Nephron progenitor cell (in vitro differentiated cells): ENCODE data around the gene CNPPD1.
A peak's percentile ranks its signal among the peaks of the same experiment; 100 is the strongest.

Experiments used
- DNase-seq: peaks from one replicate; pipeline ENCODE4 v3.0.0; 2021
- H3K27ac Mint-ChIP-seq: 2 replicates; pipeline ENCODE4 v1.8.0; 2021; ENCODE audit warnings: mild to moderate bottlenecking, moderate library complexity, mixed read lengths
- H3K27me3 Mint-ChIP-seq: 2 replicates; pipeline ENCODE4 v1.8.0; 2021; ENCODE audit warnings: mild to moderate bottlenecking, low read depth, mixed read lengths; ENCODE audit not compliant: poor library complexity
- H3K36me3 Mint-ChIP-seq: 2 replicates; pipeline ENCODE4 v1.8.0; 2021; ENCODE audit warnings: low read depth, mixed read lengths
- H3K4me1 Mint-ChIP-seq: 2 replicates; pipeline ENCODE4 v1.8.0; 2021; ENCODE audit warnings: mixed read lengths
- H3K4me3 Mint-ChIP-seq: 2 replicates; pipeline ENCODE4 v1.8.0; 2021; ENCODE audit warnings: mild to moderate bottlenecking, moderate library complexity, mixed read lengths
- H3K9me3 Mint-ChIP-seq: 2 replicates; pipeline ENCODE4 v1.8.0; 2021; ENCODE audit warnings: mild to moderate bottlenecking, moderate library complexity, mixed read lengths
- TF ChIP-seq, protein P1 (sequence below): fragments of 200-600 bp; sonication (generic); IDR thresholded peaks from 2 replicates; pipeline ENCODE4 v1.5.0; 2021; ENCODE audit warnings: antibody characterized with exemption

The CNPPD1 gene

DNA sequence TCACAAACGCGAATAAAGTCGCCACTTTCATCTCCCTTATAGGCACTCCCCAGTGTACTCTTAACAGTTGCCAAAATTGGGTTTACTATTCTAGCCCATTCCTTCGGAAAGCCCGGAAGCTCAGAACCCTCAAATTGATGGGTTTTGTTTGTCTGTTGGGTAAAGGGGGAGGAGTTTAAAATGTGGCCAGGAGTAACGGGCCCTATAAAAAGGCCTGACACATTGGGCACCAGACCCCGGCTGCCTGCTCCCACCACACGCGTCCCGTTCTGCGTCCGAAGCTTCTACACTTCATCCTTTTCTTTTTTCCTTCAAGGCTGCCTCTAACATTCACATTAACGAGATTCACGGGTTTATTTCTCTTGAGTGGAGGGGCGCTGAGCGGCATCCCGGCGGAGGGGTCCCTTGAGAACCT, 16.9 kb downstream of the CNPPD1 start:
- Mint-ChIP-seq H3K4me1 (peaks cover 15% of the 10 kb centered on the region), H3K27me3 (peaks cover 37% of the 10 kb centered on the region), H3K9me3 (no peaks in the 10 kb centered on the region), H3K4me3 (peak overlapping the region; percentile 89), H3K36me3 (peaks cover 10% of the 10 kb centered on the region), H3K27ac (peak overlapping the region; percentile 84)
- no peak for DNase-seq
- TF ChIP-seq, protein P1, sequence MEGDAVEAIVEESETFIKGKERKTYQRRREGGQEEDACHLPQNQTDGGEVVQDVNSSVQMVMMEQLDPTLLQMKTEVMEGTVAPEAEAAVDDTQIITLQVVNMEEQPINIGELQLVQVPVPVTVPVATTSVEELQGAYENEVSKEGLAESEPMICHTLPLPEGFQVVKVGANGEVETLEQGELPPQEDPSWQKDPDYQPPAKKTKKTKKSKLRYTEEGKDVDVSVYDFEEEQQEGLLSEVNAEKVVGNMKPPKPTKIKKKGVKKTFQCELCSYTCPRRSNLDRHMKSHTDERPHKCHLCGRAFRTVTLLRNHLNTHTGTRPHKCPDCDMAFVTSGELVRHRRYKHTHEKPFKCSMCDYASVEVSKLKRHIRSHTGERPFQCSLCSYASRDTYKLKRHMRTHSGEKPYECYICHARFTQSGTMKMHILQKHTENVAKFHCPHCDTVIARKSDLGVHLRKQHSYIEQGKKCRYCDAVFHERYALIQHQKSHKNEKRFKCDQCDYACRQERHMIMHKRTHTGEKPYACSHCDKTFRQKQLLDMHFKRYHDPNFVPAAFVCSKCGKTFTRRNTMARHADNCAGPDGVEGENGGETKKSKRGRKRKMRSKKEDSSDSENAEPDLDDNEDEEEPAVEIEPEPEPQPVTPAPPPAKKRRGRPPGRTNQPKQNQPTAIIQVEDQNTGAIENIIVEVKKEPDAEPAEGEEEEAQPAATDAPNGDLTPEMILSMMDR: no peak

DNA sequence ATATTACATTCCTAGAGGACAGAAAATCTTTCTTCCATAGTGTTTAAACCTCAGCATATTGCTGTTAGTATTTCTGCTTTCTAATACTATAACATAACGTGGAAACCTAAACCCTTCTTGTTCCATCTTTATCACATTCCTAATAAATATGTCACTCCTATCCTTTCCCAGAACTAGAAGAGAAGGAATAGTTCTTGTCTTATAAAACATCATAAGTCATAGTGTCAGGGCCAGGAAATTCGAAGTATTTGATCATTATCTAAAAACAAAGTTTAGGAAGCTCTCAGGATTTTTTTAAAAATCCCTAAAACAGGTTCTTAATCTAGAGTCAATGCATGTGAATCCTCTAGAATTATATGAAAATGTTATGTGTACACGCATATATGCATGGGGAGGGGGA, 18.1 kb downstream of the CNPPD1 start:
- Mint-ChIP-seq H3K27ac (no peak overlapping the region), H3K27me3 (peaks cover 27% of the 10 kb centered on the region), H3K36me3 (peaks cover 10% of the 10 kb centered on the region), H3K4me1 (peaks cover 15% of the 10 kb centered on the region), H3K9me3 (no peaks in the 10 kb centered on the region), H3K4me3 (no peak overlapping the region)
- DNase-seq: no peak
- TF ChIP-seq, protein P1: no peak

DNA sequence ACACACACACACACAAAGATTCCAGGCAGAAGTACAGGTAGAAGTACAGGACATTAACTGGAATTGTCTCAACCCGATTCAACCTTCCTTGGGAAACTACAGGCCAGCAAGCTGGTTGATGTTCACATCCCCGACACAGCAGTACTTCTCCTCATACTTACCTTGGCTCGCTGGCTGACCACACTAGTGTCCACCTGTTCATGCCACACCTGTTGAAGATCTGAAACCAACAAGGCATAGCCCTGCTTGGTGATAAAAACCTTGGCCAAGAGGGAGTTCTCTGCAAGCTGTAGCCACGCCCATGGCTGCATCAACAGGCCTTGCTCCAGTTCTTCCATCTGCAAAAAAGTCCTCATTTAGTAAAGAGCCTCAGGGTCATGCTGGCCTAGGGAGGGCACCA, 18.7 kb downstream of the CNPPD1 start:
- TF ChIP-seq, protein P1: no peak
- no peak overlapping the region for H3K27ac Mint-ChIP-seq
- H3K9me3 Mint-ChIP-seq: no peaks in the 10 kb centered on the region
- peaks cover 15% of the 10 kb centered on the region for H3K4me1 Mint-ChIP-seq
- no peak overlapping the region for H3K4me3 Mint-ChIP-seq
- peaks cover 10% of the 10 kb centered on the region for H3K36me3 Mint-ChIP-seq
- peaks cover 22% of the 10 kb centered on the region for H3K27me3 Mint-ChIP-seq
- DNase-seq: no peak

DNA sequence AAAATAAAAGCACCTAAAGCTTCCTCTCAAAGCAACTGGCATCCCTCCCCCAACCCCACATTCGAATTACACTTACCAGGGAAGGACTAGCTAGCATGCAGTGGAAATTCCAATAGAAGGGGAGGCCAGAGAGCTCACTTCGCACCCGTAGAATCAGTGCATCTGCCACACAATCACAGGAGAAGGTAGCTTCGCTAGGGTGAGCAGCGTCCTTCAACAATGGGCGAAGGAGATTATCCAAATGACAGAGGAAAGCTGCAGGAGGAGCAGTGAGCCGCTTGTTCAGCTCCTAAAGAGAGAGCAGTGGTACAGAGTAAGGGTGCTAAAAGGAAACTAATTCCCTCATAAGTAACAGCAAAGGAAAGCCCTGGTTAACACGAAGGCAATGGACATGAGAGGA, 19.3 kb downstream of the CNPPD1 start:
- no peak for DNase-seq
- peaks cover 10% of the 10 kb centered on the region for H3K36me3 Mint-ChIP-seq
- H3K9me3 Mint-ChIP-seq: no peaks in the 10 kb centered on the region
- H3K4me3 Mint-ChIP-seq: no peak overlapping the region
- H3K4me1 Mint-ChIP-seq: peaks cover 15% of the 10 kb centered on the region
- H3K27ac Mint-ChIP-seq: no peak overlapping the region
- H3K27me3 Mint-ChIP-seq: peaks cover 15% of the 10 kb centered on the region
- TF ChIP-seq, protein P1: no peak

DNA sequence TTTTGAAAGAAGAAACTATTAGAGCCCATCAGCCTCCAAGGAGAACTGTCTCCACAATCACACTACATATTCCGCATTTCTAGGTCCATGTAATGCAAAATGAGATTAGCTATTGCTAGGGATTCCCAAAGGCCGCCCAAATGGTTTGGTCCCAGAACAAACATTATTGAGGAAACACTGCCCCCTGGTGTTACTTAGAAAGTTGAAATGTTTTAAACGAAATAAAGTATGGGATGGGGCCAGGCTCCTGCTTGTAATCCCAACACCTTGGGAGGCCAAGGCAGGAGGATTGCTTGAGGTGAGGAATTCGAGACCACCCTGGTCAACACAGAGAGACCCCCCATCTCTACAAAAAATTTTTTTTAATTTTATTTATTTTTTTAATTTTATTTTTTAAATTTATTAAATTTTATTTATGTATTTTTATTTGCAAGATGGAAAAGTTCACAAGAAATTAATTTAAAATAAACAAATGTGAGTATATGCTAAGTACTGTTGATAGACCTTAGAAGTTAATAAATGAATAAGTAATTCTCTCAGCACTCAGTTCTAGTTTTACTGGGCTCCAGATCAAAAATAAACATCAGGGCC, 21.6 kb downstream of the CNPPD1 start:
- Mint-ChIP-seq H3K36me3 (peaks cover 10% of the 10 kb centered on the region), H3K27me3 (peaks cover 4% of the 10 kb centered on the region), H3K9me3 (no peaks in the 10 kb centered on the region), H3K27ac (no peak overlapping the region), H3K4me1 (peaks cover 7% of the 10 kb centered on the region), H3K4me3 (no peak overlapping the region)
- TF ChIP-seq, protein P1: peak; percentile 60
- peak; percentile 50 for DNase-seq

DNA sequence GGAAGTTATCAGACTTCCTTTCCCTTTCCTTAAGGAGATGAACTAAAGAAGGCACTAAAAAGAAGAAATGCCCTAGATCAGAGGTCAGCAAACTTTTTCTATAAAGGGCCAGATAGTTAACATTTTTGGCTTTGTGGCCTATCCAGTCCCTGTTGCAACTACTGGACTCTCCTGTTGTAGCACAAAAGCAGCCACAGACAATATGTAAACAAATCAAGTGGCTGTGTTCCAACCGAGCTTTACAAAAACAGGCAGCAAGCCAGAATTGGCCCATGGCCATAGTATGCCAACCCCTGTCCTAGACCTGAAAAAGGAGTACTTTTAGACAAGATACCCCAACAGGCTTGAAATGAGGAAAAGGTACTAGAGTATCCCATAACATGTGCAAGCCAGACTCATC, 27.1 kb downstream of the CNPPD1 start:
- TF ChIP-seq, protein P1: no peak
- Mint-ChIP-seq H3K4me3 (no peak overlapping the region), H3K4me1 (no peaks in the 10 kb centered on the region)

More for the DNA sequence above, 27.1 kb downstream of the CNPPD1 start:
- Mint-ChIP-seq H3K36me3 (peaks cover 20% of the 10 kb centered on the region), H3K9me3 (no peaks in the 10 kb centered on the region), H3K27ac (no peak overlapping the region), H3K27me3 (no peaks in the 10 kb centered on the region)
- no peak for DNase-seq
